Vagina (tissue), 2 donors: Measurements from ENCODE around the gene TOMM5. TPM values are rescaled to one million over a fixed set of nuclear protein-coding genes. Genes with fewer than 3 reads are reported as not detected.

ENCODE experiments used
- DNase-seq, 2 donors: peaks; one replicate each; pipeline ENCODE4 v3.0.0-alpha.2; 2017; ENCODE audit errors: extremely low spot score in 2 of 2
- H3K27ac ChIP-seq: fragments of 200-600 bp; sonication (generic); one replicate; pipeline ENCODE4 v1.5.1; 2019
- H3K27me3 ChIP-seq: fragments of 200-600 bp; sonication (generic); one replicate; pipeline ENCODE4 v1.5.1; 2019
- H3K36me3 ChIP-seq, 2 donors: fragments of 200-600 bp; sonication (generic); one replicate each; pipeline ENCODE4 v1.5.1; 2017 to 2019
- H3K4me1 ChIP-seq: fragments of 200-600 bp; sonication (generic); one replicate; pipeline ENCODE4 v1.5.1; 2019
- H3K4me3 ChIP-seq, 2 donors: fragments of 200-600 bp; sonication (generic); 1 replicate in 1 of 2; 2 replicates in 1 of 2; pipeline ENCODE4 v1.5.1; 2016 to 2019
- H3K9me3 ChIP-seq: fragments of 200-600 bp; sonication (generic); one replicate; pipeline ENCODE4 v1.5.1; 2019
- POLR2A ChIP-seq, 2 donors: fragments of 450-650 bp; IDR thresholded peaks; one replicate each; pipeline ENCODE4 v1.6.1; 2017; ENCODE audit warnings: antibody characterized with exemption in 2 of 2, mild to moderate bottlenecking in 2 of 2, moderate library complexity in 2 of 2
- POLR2AphosphoS5 ChIP-seq, 2 donors: sonication (generic); formaldehyde crosslinking; IDR thresholded peaks; one replicate each; pipeline ENCODE4 v1.9.0; 2017; ENCODE audit warnings: antibody characterized with exemption in 2 of 2, mild to moderate bottlenecking in 2 of 2, low read depth in 1 of 2; ENCODE audit not compliant: insufficient read depth in 1 of 2
- intact Hi-C: fragments of 100-400 bp; cut with DNase I; formaldehyde crosslinking; loops from one replicate; pipeline ENCODE4 v1.15.1; 2023
- total RNA-seq: library from RNA; depleted of rRNA; stranded (reverse); fragments of >200 nt; gene quantifications from one replicate; pipeline ENCODE4 v1.2.3, GENCODE V29; 2016
- TF ChIP-seq, protein P1 (sequence below), 3 experiments: fragments of 450-650 bp in 2 of 3; fragments of 200-600 bp in 1 of 3; sonication (generic) in 1 of 3; IDR thresholded peaks; one replicate each; pipeline ENCODE4 v1.5.1; 2017 to 2019; ENCODE audit warnings: antibody characterized with exemption in 3 of 3, mild to moderate bottlenecking in 2 of 3, moderate library complexity in 2 of 3

Gene TOMM5
- total RNA-seq, 1 donor from 2014 or later = 70.7 TPM

GRCh38 chr9:37575001-37575400 lies 17.4 kb downstream of the TOMM5 start:
- peak overlapping the region; percentile 71 to 78 for H3K4me3 ChIP-seq

DNA sequence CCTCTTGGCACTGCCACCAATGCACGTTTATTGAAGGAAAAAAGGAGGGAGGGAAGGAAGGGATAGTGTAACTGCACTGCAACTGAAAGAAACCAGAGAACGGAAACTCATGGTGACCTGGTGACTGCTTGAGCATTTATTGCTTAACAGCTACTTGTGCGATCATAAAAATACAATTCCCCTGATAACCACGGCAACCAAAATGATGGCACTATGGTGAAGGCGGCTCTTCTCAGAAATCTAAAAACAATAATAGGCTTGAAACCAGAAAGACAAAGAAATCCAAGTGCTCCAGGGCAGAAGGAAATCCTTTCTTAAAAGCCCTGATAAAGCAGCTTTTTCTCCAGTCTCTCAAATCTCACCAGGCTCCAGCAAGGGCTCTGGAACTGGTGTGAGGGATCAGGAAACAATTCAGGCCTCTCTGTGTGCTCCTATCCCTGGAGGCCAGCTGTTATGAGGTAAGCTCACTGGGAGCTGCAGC lies 18.1 kb downstream of the TOMM5 start:
- intact Hi-C loops = no loop called here
- H3K27me3 ChIP-seq = no peaks in the 10 kb centered on the region
- no peak overlapping the region for H3K4me3 ChIP-seq
- DNase-seq = no peak
- no peaks in the 10 kb centered on the region for H3K36me3 ChIP-seq
- no peaks in the 10 kb centered on the region for H3K9me3 ChIP-seq
- H3K4me1 ChIP-seq = peaks cover 27% of the 10 kb centered on the region
- no peak for TF ChIP-seq POLR2AphosphoS5 (IDR thresholded peaks at IDR 0.05; ENCODE audit: insufficient read depth in 1 of 2, low read depth in 1 of 2)
- TF ChIP-seq POLR2A (IDR thresholded peaks at IDR 0.05) = no peak
- TF ChIP-seq, protein P1, sequence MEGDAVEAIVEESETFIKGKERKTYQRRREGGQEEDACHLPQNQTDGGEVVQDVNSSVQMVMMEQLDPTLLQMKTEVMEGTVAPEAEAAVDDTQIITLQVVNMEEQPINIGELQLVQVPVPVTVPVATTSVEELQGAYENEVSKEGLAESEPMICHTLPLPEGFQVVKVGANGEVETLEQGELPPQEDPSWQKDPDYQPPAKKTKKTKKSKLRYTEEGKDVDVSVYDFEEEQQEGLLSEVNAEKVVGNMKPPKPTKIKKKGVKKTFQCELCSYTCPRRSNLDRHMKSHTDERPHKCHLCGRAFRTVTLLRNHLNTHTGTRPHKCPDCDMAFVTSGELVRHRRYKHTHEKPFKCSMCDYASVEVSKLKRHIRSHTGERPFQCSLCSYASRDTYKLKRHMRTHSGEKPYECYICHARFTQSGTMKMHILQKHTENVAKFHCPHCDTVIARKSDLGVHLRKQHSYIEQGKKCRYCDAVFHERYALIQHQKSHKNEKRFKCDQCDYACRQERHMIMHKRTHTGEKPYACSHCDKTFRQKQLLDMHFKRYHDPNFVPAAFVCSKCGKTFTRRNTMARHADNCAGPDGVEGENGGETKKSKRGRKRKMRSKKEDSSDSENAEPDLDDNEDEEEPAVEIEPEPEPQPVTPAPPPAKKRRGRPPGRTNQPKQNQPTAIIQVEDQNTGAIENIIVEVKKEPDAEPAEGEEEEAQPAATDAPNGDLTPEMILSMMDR (IDR thresholded peaks at IDR 0.05) = no peak
- peak overlapping the region; percentile 90 for H3K27ac ChIP-seq

More at GRCh38 chr9:37575001-37575400, 17.4 kb downstream of the TOMM5 start:
- Histone ChIP-seq H3K36me3 (no peaks in the 10 kb centered on the region), H3K4me1 (peaks cover 27% of the 10 kb centered on the region), H3K27me3 (no peaks in the 10 kb centered on the region), H3K9me3 (no peaks in the 10 kb centered on the region), H3K27ac (peak overlapping the region; percentile 90)
- TF ChIP-seq POLR2AphosphoS5 (IDR thresholded peaks at IDR 0.05; ENCODE audit: insufficient read depth in 1 of 2, low read depth in 1 of 2) (no peak), POLR2A (IDR thresholded peaks at IDR 0.05) (no peak)
- TF ChIP-seq, protein P1 (IDR thresholded peaks at IDR 0.05) = no peak
- intact Hi-C loops = no loop called here
- no peak for DNase-seq

DNA sequence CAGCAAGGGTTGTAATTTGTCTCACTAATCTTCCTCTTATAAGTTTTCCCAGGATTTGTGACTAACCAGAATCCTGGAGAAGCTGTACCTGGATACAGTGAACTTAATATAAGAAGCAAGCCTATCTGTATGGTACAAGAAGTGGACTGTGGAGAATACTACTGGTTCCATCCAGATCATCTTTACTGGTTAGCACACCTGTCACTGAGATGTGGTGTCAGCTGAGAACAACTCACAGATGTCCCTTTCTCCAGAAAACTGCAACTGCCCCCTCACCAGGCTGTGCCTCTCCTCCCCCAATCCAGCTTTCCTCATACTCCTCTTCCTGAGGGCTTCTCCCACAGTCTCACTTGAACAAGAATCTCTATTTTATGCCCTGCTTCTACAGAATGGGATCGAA lies 21.1 kb downstream of the TOMM5 start:
- peaks cover 21% of the 10 kb centered on the region for H3K4me1 ChIP-seq

DNA sequence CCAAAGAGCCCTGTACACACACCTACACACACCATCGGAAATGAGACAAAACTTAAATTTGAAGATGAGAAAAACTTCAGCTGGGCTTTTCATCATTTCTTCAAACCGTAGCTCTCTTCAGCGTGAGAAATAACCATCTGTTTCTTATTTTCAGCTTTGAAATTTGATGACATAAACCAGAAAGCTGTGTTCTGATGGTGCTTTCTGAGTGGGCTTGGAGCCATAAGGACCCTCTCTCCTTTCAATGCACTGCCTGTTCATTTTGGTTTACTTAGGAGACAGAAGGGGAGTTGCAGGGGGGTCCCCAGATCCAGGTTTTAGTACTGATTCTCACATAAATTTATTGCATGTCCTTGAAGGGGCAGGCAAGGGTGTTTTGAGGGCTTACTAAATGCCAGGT lies 25.7 kb downstream of the TOMM5 start:
- Histone ChIP-seq H3K27ac (no peak overlapping the region), H3K9me3 (no peaks in the 10 kb centered on the region), H3K4me3 (no peak overlapping the region), H3K36me3 (no peaks in the 10 kb centered on the region), H3K27me3 (no peaks in the 10 kb centered on the region), H3K4me1 (no peaks in the 10 kb centered on the region)
- intact Hi-C loops = no loop called here
- no peak for TF ChIP-seq POLR2AphosphoS5 (IDR thresholded peaks at IDR 0.05; ENCODE audit: insufficient read depth in 1 of 2, low read depth in 1 of 2)
- TF ChIP-seq, protein P1 (IDR thresholded peaks at IDR 0.05) = no peak
- TF ChIP-seq POLR2A (IDR thresholded peaks at IDR 0.05) = no peak
- DNase-seq = no peak

More for the DNA sequence above, 21.1 kb downstream of the TOMM5 start:
- Histone ChIP-seq H3K27ac (no peak overlapping the region), H3K36me3 (no peaks in the 10 kb centered on the region), H3K4me3 (no peak overlapping the region), H3K27me3 (no peaks in the 10 kb centered on the region), H3K9me3 (no peaks in the 10 kb centered on the region)
- DNase-seq = no peak
- TF ChIP-seq POLR2A (IDR thresholded peaks at IDR 0.05) (no peak), POLR2AphosphoS5 (IDR thresholded peaks at IDR 0.05; ENCODE audit: insufficient read depth in 1 of 2, low read depth in 1 of 2) (no peak)
- TF ChIP-seq, protein P1 (IDR thresholded peaks at IDR 0.05) = no peak
- intact Hi-C loops = no loop called here

DNA sequence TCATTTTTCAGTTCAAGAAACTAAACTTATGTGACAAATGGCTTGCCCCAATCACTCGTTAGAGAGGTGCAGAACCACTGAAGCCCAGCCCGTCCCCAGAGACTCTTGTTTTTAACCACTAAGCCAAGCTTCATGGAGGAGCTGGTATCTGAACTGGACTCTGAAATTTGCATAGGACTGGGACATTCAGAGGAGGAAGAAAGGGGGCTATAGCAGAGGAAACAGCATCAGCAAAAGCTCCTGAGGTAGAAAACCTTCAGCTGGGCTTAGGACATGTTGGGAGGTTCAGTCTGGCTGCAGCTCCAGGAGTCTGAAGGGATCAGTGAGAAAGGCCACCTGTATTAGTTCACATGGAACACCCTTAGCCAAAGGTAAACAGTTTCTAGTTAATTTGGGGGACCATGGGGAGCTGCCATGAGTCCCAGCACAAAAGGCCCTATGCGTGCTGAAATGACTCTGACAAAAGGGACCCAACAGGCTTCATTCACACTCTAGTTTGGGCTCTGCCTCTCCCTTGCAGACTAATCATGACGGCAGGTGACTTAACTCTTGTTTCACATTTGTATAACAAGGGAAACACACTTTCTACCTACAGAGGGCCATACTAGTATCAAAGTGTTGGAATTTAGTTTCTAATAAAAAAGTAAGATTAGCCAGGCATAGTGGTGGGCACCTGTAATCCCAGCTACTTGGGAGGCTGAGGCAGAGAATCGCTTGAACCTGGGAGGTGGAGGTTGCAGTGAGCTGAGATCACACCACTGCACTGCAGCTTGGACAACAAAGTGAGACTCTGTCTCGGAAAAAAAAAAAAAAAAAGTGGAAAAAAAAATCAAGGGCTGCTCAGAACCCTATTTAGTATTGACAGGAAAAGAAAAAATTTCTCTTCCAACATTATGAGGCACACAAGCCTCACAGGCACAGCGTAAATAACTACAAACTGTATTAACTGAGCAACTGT lies 26.5 kb downstream of the TOMM5 start:
- no peak for DNase-seq
- H3K27me3 ChIP-seq = no peaks in the 10 kb centered on the region
- H3K36me3 ChIP-seq = no peaks in the 10 kb centered on the region
- intact Hi-C loops = no loop called here
- no peak overlapping the region for H3K4me3 ChIP-seq
- no peaks in the 10 kb centered on the region for H3K9me3 ChIP-seq
- no peaks in the 10 kb centered on the region for H3K4me1 ChIP-seq
- TF ChIP-seq POLR2A (IDR thresholded peaks at IDR 0.05) (no peak), POLR2AphosphoS5 (IDR thresholded peaks at IDR 0.05; ENCODE audit: insufficient read depth in 1 of 2, low read depth in 1 of 2) (no peak)
- TF ChIP-seq, protein P1 (IDR thresholded peaks at IDR 0.05) = no peak
- H3K27ac ChIP-seq = no peak overlapping the region
